AG04450 (cell line): ENCODE measurements around the gene CPVL. TPM values are rescaled to one million over a fixed set of nuclear protein-coding genes. Genes with fewer than 3 reads are reported as not detected.

Experiments used
- CTCF ChIA-PET: fragments of 300-600, 350-600 bp; formaldehyde crosslinking; extraction: SDS; loops from one replicate; lab custom pipeline; 2022; ENCODE audit warnings: antibody characterized with exemption, inconsistent platforms; lab: Charles Lee
- POLR2A ChIA-PET: fragments of 350-600 bp; formaldehyde crosslinking; extraction: SDS; loops from one replicate; lab custom pipeline; 2021; ENCODE audit warnings: antibody characterized with exemption, inconsistent platforms; lab: Yijun Ruan, JAX
- DNase-seq: peaks from one replicate; pipeline ENCODE4 v3.0.0-alpha.2; 2011; ENCODE audit warnings: low read depth, low spot score
- H3K27ac ChIP-seq: one replicate; pipeline ENCODE4 v1.5.1; 2012; ENCODE audit warnings: low read depth, low read length, control low read depth
- H3K27me3 ChIP-seq: one replicate; pipeline ENCODE4 v1.6.0; 2012; ENCODE audit warnings: low read length; ENCODE audit not compliant: control insufficient read depth, insufficient read depth
- H3K4me3 ChIP-seq: 2 replicates; pipeline ENCODE4 v1.5.1; 2011; ENCODE audit warnings: mild to moderate bottlenecking, low read depth, low read length, control low read depth
- H3K9me3 ChIP-seq: 2 replicates; pipeline ENCODE4 v1.5.1; 2012; ENCODE audit warnings: low read length; ENCODE audit not compliant: control insufficient read depth, insufficient read depth
- CTCF ChIP-seq: IDR thresholded peaks from 2 replicates; pipeline ENCODE4 v1.5.1; 2011; ENCODE audit warnings: low read depth, low read length, control low read depth, inconsistent platforms
- polyA plus RNA-seq: library from polyadenylated mRNA; depleted of rRNA; stranded (reverse); fragments of >200 nt; gene quantifications from 2 replicates; pipeline ENCODE4 v1.2.3, GENCODE V29; 2011

The CPVL gene
- polyA plus RNA-seq, 1 experiment = not detected

GRCh38 chr7:29112721-29113120 is 33.6 kb downstream of the CPVL start:
- Histone ChIP-seq H3K27me3 (peaks cover 8% of the 10 kb centered on the region), H3K9me3 (no peaks in the 10 kb centered on the region), H3K27ac (no peak overlapping the region), H3K4me3 (no peak overlapping the region)
- no peak for TF ChIP-seq CTCF
- ChIA-PET CTCF (interaction anchor here (0.5 to 26.2 kb wide), 3 partner anchors 8 to 188 kb away, joined by 3 to 930 read pairs (median 6); no protein-coding TSS in a partner anchor), POLR2A (no interaction called here)
- DNase-seq = no peak

- peaks cover 10% of the 10 kb centered on the region for H3K27me3 ChIP-seq
- no peak for DNase-seq
- ChIA-PET POLR2A (no interaction called here), CTCF (interaction anchor here (1.0 to 26.2 kb wide), 3 partner anchors 8 to 299 kb away, joined by 3 to 930 read pairs (median 4); no protein-coding TSS in a partner anchor)
- H3K4me3 ChIP-seq = no peak overlapping the region
- H3K9me3 ChIP-seq = no peaks in the 10 kb centered on the region
- TF ChIP-seq CTCF = no peak
- H3K27ac ChIP-seq = no peak overlapping the region
Observed at GRCh38 chr7:29109899-29110298, 36.4 kb downstream of the CPVL start.

GRCh38 chr7:29109358-29109757 is 37.0 kb downstream of the CPVL start:
- Histone ChIP-seq H3K9me3 (no peaks in the 10 kb centered on the region), H3K27ac (no peak overlapping the region), H3K4me3 (no peak overlapping the region), H3K27me3 (peaks cover 10% of the 10 kb centered on the region)
- DNase-seq = no peak
- no peak for TF ChIP-seq CTCF
- ChIA-PET POLR2A (no interaction called here), CTCF (interaction anchor here (1.0 to 26.2 kb wide), 3 partner anchors 8 to 299 kb away, joined by 3 to 930 read pairs (median 4); no protein-coding TSS in a partner anchor)

GRCh38 chr7:29107056-29107455 is 39.3 kb downstream of the CPVL start:
- Histone ChIP-seq H3K9me3 (no peaks in the 10 kb centered on the region), H3K27me3 (peaks cover 13% of the 10 kb centered on the region), H3K4me3 (no peak overlapping the region), H3K27ac (no peak overlapping the region)
- TF ChIP-seq CTCF = no peak
- POLR2A ChIA-PET = interaction anchor here (1.0 kb wide), 1 partner anchor 186 kb away, joined by 3 read pairs; no protein-coding TSS in a partner anchor
- no peak for DNase-seq
- CTCF ChIA-PET = interaction anchor here (0.6 to 26.2 kb wide), 34 partner anchors 10 to 618 kb away, joined by 3 to 930 read pairs (median 5); partner anchors contain the start of gene TRIL

- Histone ChIP-seq H3K27ac (no peak overlapping the region), H3K9me3 (no peaks in the 10 kb centered on the region), H3K4me3 (no peak overlapping the region), H3K27me3 (peaks cover 13% of the 10 kb centered on the region)
- no peak for TF ChIP-seq CTCF
- CTCF ChIA-PET = interaction anchor here (0.6 to 26.2 kb wide), 35 partner anchors 10 to 618 kb away, joined by 3 to 930 read pairs (median 5); partner anchors contain the start of gene TRIL
- POLR2A ChIA-PET = interaction anchor here (1.0 kb wide), 1 partner anchor 185 kb away, joined by 3 read pairs; no protein-coding TSS in a partner anchor
- no peak for DNase-seq
Observed at GRCh38 chr7:29106669-29106988, 39.7 kb downstream of the CPVL start.
